ENCODE data around the gene CGGBP1.

Gene CGGBP1

DNA sequence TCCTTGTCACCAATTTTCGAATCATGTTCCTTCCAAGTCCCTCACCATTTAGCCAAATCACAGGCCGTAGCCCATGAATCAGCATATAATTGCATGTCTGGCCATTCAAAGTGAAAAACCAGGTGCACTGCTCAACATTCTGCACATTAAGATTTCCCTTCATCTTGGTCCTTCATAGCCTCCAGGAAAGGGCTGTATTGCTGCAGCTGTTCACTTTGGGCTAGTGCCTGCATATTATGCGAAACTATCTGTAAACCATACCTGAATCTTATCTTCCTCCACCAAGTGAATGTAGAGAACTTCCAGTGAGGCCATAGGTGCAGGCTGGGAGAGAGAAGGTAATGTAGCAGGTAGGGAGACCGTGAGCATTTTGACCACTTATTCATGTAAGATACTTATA lies 18.3 kb downstream of the CGGBP1 start:
- TF ChIP-seq SP1 (IDR thresholded peaks at IDR 0.05) (no peak), SUZ12 (IDR thresholded peaks at IDR 0.05) (no peak), NFRKB (IDR thresholded peaks at IDR 0.05) (no peak)
- ChIA-PET CTCF (no interaction called here), POLR2A (no interaction called here)
- DNase-seq (ENCODE audit: extremely low spot score): no peak

DNA sequence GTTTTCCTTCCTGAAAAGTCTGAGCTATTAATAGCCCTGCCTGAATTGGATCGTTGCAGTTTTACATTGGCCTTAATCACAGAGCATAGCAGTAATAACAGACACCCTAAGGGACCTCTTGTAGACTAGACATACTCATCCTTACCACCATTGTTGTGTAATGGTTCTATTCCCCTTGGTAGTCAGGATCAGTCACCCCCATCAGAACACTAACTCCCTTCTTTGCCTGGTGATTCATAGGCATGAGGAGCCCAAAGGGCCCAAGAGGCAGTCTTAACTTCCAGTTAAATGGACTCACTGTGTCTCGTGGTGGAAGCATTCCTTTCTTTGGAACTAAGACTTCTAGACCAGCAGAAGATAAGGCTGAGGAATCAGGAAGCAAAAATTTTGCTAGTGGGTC lies 20.2 kb downstream of the CGGBP1 start:
- no peak for TF ChIP-seq LEF1 (IDR thresholded peaks at IDR 0.05; ENCODE audit: borderline replicate concordance)
- TF ChIP-seq BHLHE40 (IDR thresholded peaks at IDR 0.05; ENCODE audit: borderline replicate concordance): no peak
- TF ChIP-seq ARNT (IDR thresholded peaks at IDR 0.05): no peak
- TF ChIP-seq SUZ12 (IDR thresholded peaks at IDR 0.05): no peak
- no peak for TF ChIP-seq NFRKB (IDR thresholded peaks at IDR 0.05)
- TF ChIP-seq FOXK2 (IDR thresholded peaks at IDR 0.05): no peak
- no peak for TF ChIP-seq FOXA1 (IDR thresholded peaks at IDR 0.05)
- no peak for TF ChIP-seq HDGF (IDR thresholded peaks at IDR 0.05; ENCODE audit: borderline replicate concordance)
- TF ChIP-seq ZNF384 (IDR thresholded peaks at IDR 0.05): no peak
- POLR2A ChIA-PET: no interaction called here
- no peak for DNase-seq (ENCODE audit: extremely low spot score)
- CTCF ChIA-PET: no interaction called here

DNA sequence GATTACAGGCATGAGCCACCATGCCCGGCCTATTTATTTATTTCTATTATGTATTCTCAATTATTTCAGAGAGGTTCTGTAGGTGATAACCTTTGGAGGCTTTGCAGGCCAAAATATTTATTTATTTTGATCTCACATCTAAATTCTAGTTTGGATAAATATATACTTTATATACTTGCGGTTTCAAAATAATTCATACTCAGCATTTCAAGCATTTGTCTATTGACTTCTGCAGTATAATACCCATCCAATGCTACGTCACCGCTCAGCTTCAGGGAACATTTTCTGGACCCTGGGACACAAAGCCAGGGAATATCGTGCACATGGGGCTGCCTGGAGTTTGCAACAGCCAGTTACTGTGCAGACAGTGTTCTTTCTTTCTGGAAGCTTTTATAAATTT lies 22.6 kb downstream of the CGGBP1 start:
- DNase-seq (ENCODE audit: extremely low spot score): no peak
- CTCF ChIA-PET: no interaction called here
- POLR2A ChIA-PET: no interaction called here
- TF ChIP-seq SUZ12 (IDR thresholded peaks at IDR 0.05) (no peak), BHLHE40 (IDR thresholded peaks at IDR 0.05; ENCODE audit: borderline replicate concordance) (no peak), ZNF384 (IDR thresholded peaks at IDR 0.05) (no peak), SP1 (IDR thresholded peaks at IDR 0.05) (no peak), HDGF (IDR thresholded peaks at IDR 0.05; ENCODE audit: borderline replicate concordance) (no peak)

DNA sequence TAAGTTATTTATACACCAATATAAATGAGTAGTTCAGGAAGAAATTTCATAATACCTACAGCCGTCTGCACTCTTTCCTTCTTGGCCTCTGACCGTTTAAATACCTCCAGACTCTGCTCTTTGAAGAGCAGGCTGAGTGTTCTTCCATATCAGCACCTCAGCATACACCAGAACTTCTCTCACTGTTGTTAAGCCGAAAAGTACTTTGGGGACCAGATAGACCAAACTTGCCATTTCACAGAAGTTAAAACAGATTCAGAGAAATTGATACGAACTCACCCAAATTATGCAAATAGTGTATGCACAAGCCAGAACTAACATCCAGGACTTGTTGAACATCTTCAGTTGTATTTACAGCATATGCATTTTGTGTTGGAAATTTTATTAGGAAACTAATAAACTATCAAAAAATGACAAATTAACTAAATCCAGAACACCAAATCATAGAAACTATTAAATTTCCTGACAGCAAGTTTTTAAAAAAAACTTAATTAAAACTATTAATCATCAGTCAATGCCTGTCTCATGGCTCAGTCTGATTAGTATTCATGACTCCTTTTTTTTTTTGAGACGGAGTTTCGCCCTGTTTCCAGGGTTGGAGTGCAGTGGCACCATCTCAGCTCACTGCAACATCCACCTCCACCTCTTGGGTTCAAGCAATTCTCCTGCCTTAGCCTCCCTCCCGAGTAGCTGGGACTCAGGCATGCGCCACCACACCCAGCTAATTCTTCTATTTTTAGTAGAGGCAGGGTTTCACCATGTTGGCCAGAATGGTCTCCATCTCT lies 24.1 kb downstream of the CGGBP1 start:
- ChIA-PET CTCF (no interaction called here), POLR2A (interaction anchor here (1.1 kb wide), 1 partner anchor 25 kb away, joined by 3 read pairs; no protein-coding TSS in a partner anchor)
- DNase-seq (ENCODE audit: extremely low spot score): no peak
- TF ChIP-seq ZNF384 (IDR thresholded peaks at IDR 0.05) (no peak), BHLHE40 (IDR thresholded peaks at IDR 0.05; ENCODE audit: borderline replicate concordance) (no peak), LEF1 (IDR thresholded peaks at IDR 0.05; ENCODE audit: borderline replicate concordance) (no peak), FOXM1 (IDR thresholded peaks at IDR 0.05; ENCODE audit: borderline replicate concordance) (no peak), ELF4 (IDR thresholded peaks at IDR 0.05) (no peak), FOXA1 (IDR thresholded peaks at IDR 0.05) (no peak), FOXK2 (IDR thresholded peaks at IDR 0.05) (no peak), SUZ12 (IDR thresholded peaks at IDR 0.05) (no peak)

DNA sequence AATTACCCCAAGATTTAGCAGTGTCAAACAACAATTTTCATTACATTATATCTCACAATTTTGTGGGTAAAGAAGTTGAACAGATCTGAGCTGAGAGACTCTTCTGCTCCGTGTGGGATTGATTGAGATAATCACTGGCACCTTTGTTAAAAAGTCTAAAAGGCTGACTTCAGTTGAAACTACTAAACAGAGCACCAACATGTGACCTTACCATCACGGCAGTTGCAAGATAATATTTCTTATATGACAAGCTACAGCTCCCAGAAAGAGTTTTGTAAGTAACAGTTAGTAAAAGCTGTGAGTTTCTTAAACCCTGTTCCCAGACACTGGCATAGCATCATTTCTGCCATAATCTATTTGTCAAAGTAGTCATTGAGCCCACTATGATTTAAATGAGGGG lies 25.0 kb downstream of the CGGBP1 start:
- TF ChIP-seq TARDBP (IDR thresholded peaks at IDR 0.05): no peak
- no peak for TF ChIP-seq ARNT (IDR thresholded peaks at IDR 0.05)
- TF ChIP-seq SUZ12 (IDR thresholded peaks at IDR 0.05): no peak
- no peak for TF ChIP-seq FOXK2 (IDR thresholded peaks at IDR 0.05)
- no peak for TF ChIP-seq FOXM1 (IDR thresholded peaks at IDR 0.05; ENCODE audit: borderline replicate concordance)
- TF ChIP-seq ELF4 (IDR thresholded peaks at IDR 0.05): no peak
- TF ChIP-seq HDGF (IDR thresholded peaks at IDR 0.05; ENCODE audit: borderline replicate concordance): no peak
- no peak for TF ChIP-seq SP1 (IDR thresholded peaks at IDR 0.05)
- TF ChIP-seq BHLHE40 (IDR thresholded peaks at IDR 0.05; ENCODE audit: borderline replicate concordance): no peak
- TF ChIP-seq L3MBTL2 (conservative IDR thresholded peaks at IDR 0.05): no peak
- no peak for TF ChIP-seq FOXA1 (IDR thresholded peaks at IDR 0.05)
- ChIA-PET POLR2A (interaction anchor here (1.1 kb wide), 1 partner anchor 26 kb away, joined by 3 read pairs; no protein-coding TSS in a partner anchor), CTCF (no interaction called here)
- no peak for DNase-seq (ENCODE audit: extremely low spot score)

DNA sequence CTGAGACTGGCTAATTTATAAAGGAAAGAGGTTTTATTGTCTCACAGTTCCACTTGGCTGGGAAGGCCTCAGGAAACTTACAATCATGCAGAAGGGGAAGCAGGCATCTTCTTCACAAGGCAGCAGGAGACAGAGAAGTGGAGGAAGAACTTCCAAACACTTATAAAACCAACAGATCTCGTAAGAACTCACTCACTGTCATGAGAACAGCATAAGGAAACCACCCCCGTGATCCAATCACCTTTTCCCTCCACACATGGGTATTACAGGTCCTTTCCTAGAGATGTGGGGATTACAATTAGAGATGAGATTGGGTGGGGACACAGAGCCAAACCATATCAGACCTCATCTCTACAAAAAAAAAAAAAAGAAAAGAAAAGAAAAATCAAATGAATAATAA lies 25.7 kb downstream of the CGGBP1 start:
- no peak for DNase-seq (ENCODE audit: extremely low spot score)
- TF ChIP-seq BHLHE40 (IDR thresholded peaks at IDR 0.05; ENCODE audit: borderline replicate concordance) (no peak), HDGF (IDR thresholded peaks at IDR 0.05; ENCODE audit: borderline replicate concordance) (no peak), LEF1 (IDR thresholded peaks at IDR 0.05; ENCODE audit: borderline replicate concordance) (no peak), L3MBTL2 (conservative IDR thresholded peaks at IDR 0.05) (no peak), ELF4 (IDR thresholded peaks at IDR 0.05) (no peak), FOXM1 (IDR thresholded peaks at IDR 0.05; ENCODE audit: borderline replicate concordance) (no peak), NFRKB (IDR thresholded peaks at IDR 0.05) (no peak), FOXK2 (IDR thresholded peaks at IDR 0.05) (no peak), SUZ12 (IDR thresholded peaks at IDR 0.05) (no peak), ARNT (IDR thresholded peaks at IDR 0.05) (no peak), SP1 (IDR thresholded peaks at IDR 0.05) (no peak), TARDBP (IDR thresholded peaks at IDR 0.05) (no peak)
- TF ChIP-seq, protein P1, sequence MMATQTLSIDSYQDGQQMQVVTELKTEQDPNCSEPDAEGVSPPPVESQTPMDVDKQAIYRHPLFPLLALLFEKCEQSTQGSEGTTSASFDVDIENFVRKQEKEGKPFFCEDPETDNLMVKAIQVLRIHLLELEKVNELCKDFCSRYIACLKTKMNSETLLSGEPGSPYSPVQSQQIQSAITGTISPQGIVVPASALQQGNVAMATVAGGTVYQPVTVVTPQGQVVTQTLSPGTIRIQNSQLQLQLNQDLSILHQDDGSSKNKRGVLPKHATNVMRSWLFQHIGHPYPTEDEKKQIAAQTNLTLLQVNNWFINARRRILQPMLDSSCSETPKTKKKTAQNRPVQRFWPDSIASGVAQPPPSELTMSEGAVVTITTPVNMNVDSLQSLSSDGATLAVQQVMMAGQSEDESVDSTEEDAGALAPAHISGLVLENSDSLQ (IDR thresholded peaks at IDR 0.05): no peak
- ChIA-PET POLR2A (interaction anchor here (1.1 kb wide), 1 partner anchor 27 kb away, joined by 3 read pairs; no protein-coding TSS in a partner anchor), CTCF (no interaction called here)

DNA sequence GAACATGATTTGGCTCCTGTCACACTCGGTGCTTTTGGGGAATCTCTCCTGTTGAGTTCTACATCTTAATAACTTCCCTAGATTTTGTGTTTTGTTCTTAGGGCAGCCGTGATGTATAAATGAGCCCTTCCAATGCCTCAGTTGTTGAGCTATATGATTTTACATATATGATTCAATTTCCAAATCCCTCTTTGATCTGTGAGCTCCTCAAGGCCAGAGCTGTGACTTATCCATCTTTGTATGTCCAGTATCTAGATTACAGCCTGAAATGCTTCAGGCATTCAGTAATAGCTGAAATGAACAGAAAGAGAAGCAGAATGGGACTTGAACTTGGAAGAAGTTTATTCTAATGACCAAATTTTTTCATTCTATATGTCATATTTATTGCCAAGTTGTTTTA lies 26.6 kb downstream of the CGGBP1 start:
- CTCF ChIA-PET: no interaction called here
- POLR2A ChIA-PET: interaction anchor here (1.0 to 2.3 kb wide), 2 partner anchors 26 to 117 kb away, joined by 3 to 9 read pairs; partner anchors contain the start of genes C3orf38, CGGBP1 and ZNF654
- DNase-seq (ENCODE audit: extremely low spot score): no peak
- TF ChIP-seq SP1 (IDR thresholded peaks at IDR 0.05) (no peak), L3MBTL2 (conservative IDR thresholded peaks at IDR 0.05) (no peak), BHLHE40 (IDR thresholded peaks at IDR 0.05; ENCODE audit: borderline replicate concordance) (no peak), LEF1 (IDR thresholded peaks at IDR 0.05; ENCODE audit: borderline replicate concordance) (no peak), TARDBP (IDR thresholded peaks at IDR 0.05) (no peak), FOXK2 (IDR thresholded peaks at IDR 0.05) (no peak), FOXM1 (IDR thresholded peaks at IDR 0.05; ENCODE audit: borderline replicate concordance) (no peak), NFRKB (IDR thresholded peaks at IDR 0.05) (no peak), ARNT (IDR thresholded peaks at IDR 0.05) (no peak), ZNF384 (IDR thresholded peaks at IDR 0.05) (no peak), CTBP1 (IDR thresholded peaks at IDR 0.05; ENCODE audit: borderline replicate concordance) (no peak), ELF4 (IDR thresholded peaks at IDR 0.05) (no peak), FOXA1 (IDR thresholded peaks at IDR 0.05) (no peak), HDGF (IDR thresholded peaks at IDR 0.05; ENCODE audit: borderline replicate concordance) (no peak), SUZ12 (IDR thresholded peaks at IDR 0.05) (no peak)
- TF ChIP-seq, protein P1 (IDR thresholded peaks at IDR 0.05): no peak

Data from HEK293T (cell line).